Tibial nerve (tissue), 4 donors: ENCODE measurements around the gene RB1. TPM values are rescaled to one million over a fixed set of nuclear protein-coding genes. Genes with fewer than 3 reads are reported as not detected.
"Not testable (repeated sequence)": the region's sequence is repeated elsewhere in the genome, so short reads cannot be mapped to it uniquely, and the experiment has no call there.

ENCODE experiments used
- DNase-seq, 2 donors: peaks; one replicate each; pipeline ENCODE4 v3.0.0-alpha.2; 2019; ENCODE audit warnings: low spot score in 2 of 2
- H3K27ac ChIP-seq, 4 donors: fragments of 200-600 bp; sonication (generic) in 3 of 4; one replicate each; pipeline ENCODE4 v1.5.1; 2017 to 2019; ENCODE audit warnings: mild to moderate bottlenecking in 1 of 4
- H3K27me3 ChIP-seq, 2 donors: fragments of 200-600 bp; sonication (generic) in 1 of 2; one replicate each; pipeline versions ENCODE4 v1.5.1 to v1.6.0; 2017 to 2019
- H3K36me3 ChIP-seq, 3 donors: fragments of 200-600 bp; sonication (generic); one replicate each; pipeline ENCODE4 v1.5.1; 2018 to 2019
- H3K4me1 ChIP-seq, 4 donors: fragments of 200-600 bp; sonication (generic) in 3 of 4; one replicate each; pipeline ENCODE4 v1.5.1; 2017 to 2019
- H3K4me3 ChIP-seq, 4 donors: fragments of 200-600 bp; sonication (generic) in 3 of 4; one replicate each; pipeline ENCODE4 v1.5.1; 2017 to 2019; ENCODE audit warnings: mild to moderate bottlenecking in 1 of 4, moderate library complexity in 1 of 4
- H3K9me3 ChIP-seq, 4 donors: fragments of 200-600 bp; sonication (generic) in 3 of 4; one replicate each; pipeline ENCODE4 v1.5.1; 2017 to 2019
- EP300 ChIP-seq, 2 donors: sonication (generic); formaldehyde crosslinking; IDR thresholded peaks; one replicate each; pipeline ENCODE4 v1.6.1; 2017; ENCODE audit warnings: antibody characterized with exemption in 2 of 2, mild to moderate bottlenecking in 1 of 2
- POLR2A ChIP-seq, 2 donors: fragments of 450-650 bp; IDR thresholded peaks; one replicate each; pipeline ENCODE4 v1.6.1; 2017; ENCODE audit warnings: antibody characterized with exemption in 2 of 2, mild to moderate bottlenecking in 2 of 2, moderate library complexity in 2 of 2
- WGBS, 2 donors: methylation state at CpG; one replicate each; pipeline ENCODE4 v1.1.5; 2018; 5-methylcytosine and 5-hydroxymethylcytosine counted together
- total RNA-seq, 4 donors: library from RNA; depleted of rRNA; stranded (reverse); fragments of >200 nt; gene quantifications; one replicate each; pipeline ENCODE4 v1.1.0, GENCODE V29; 2016
- TF ChIP-seq, protein P1 (sequence below), 5 experiments: fragments of 200-600 bp in 3 of 5; fragments of 450-650 bp in 2 of 5; sonication (generic) in 3 of 5; IDR thresholded peaks; one replicate each; pipeline ENCODE4 v1.5.1; 2016 to 2019; ENCODE audit warnings: antibody characterized with exemption in 5 of 5, mild to moderate bottlenecking in 3 of 5, moderate library complexity in 2 of 5

RB1 gene
- total RNA-seq, 4 donors from 2014 or later, result 31.0 to 59.7 (median 45.1) TPM

DNA sequence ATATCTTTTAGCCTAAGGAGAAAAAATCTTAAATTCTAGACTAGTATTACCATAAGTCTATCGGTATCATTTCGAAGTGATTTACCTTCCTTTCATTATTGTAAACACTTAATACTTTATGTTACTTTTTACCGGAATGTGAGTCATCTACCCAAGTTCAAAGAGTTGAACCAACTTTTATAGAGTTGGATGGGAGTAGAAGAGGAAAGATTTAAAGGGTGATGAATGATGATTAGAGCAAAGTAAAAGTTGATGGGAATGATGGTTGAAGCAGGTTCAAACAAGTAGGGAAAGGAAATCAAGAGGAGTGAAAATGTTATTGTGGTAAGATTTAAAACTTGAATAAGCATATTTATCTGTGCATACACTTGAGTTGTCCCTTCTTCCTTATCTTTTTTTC lies 120.7 kb downstream of the RB1 start:
- Histone ChIP-seq H3K27me3 (no peaks in the 10 kb centered on the region), H3K4me1 (peaks cover 0 to 4% (median 1%) of the 10 kb centered on the region in 4 donors), H3K9me3 (peaks cover 0 to 12% (median 0%) of the 10 kb centered on the region in 4 donors), H3K27ac (no peak overlapping the region), H3K36me3 (peaks cover 0 to 5% (median 0%) of the 10 kb centered on the region in 3 donors), H3K4me3 (no peak overlapping the region)
- 84 to 86% methylated on average over 3 of the region's 3 CpGs for WGBS, 2 donors
- DNase-seq, result no peak
- no peak for TF ChIP-seq POLR2A (IDR thresholded peaks at IDR 0.05)
- TF ChIP-seq, protein P1, sequence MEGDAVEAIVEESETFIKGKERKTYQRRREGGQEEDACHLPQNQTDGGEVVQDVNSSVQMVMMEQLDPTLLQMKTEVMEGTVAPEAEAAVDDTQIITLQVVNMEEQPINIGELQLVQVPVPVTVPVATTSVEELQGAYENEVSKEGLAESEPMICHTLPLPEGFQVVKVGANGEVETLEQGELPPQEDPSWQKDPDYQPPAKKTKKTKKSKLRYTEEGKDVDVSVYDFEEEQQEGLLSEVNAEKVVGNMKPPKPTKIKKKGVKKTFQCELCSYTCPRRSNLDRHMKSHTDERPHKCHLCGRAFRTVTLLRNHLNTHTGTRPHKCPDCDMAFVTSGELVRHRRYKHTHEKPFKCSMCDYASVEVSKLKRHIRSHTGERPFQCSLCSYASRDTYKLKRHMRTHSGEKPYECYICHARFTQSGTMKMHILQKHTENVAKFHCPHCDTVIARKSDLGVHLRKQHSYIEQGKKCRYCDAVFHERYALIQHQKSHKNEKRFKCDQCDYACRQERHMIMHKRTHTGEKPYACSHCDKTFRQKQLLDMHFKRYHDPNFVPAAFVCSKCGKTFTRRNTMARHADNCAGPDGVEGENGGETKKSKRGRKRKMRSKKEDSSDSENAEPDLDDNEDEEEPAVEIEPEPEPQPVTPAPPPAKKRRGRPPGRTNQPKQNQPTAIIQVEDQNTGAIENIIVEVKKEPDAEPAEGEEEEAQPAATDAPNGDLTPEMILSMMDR (IDR thresholded peaks at IDR 0.05), result no peak
- TF ChIP-seq EP300 (IDR thresholded peaks at IDR 0.05), result no peak

DNA sequence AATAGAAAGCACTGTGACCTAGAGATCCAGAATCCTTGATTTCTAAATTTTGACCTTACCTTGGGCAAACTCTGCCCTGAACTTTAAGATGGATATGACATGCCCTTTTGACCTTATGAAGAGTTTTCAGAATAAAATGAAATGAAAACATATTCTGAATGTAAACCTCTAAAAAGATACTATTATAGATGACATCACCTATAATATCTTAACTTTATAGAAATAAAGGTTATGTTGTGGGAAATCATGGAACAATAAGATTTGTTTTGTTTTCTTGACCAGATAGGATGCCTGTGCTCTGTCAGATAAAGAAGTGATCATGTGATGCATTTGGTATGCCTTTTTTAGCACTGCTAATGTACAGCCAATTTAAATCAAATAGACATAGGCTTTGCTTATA lies 122.5 kb downstream of the RB1 start:
- H3K27ac ChIP-seq, result no peak overlapping the region
- TF ChIP-seq EP300 (IDR thresholded peaks at IDR 0.05) (no peak), POLR2A (IDR thresholded peaks at IDR 0.05) (no peak)
- TF ChIP-seq, protein P1 (IDR thresholded peaks at IDR 0.05), result no peak
- no peak overlapping the region for H3K4me3 ChIP-seq
- no peak for DNase-seq
- peaks cover 0 to 5% (median 0%) of the 10 kb centered on the region in 3 donors for H3K36me3 ChIP-seq
- peaks cover 0 to 3% (median 0%) of the 10 kb centered on the region in 4 donors for H3K9me3 ChIP-seq
- H3K27me3 ChIP-seq, result no peaks in the 10 kb centered on the region
- peaks cover 0 to 18% (median 2%) of the 10 kb centered on the region in 4 donors for H3K4me1 ChIP-seq

DNA sequence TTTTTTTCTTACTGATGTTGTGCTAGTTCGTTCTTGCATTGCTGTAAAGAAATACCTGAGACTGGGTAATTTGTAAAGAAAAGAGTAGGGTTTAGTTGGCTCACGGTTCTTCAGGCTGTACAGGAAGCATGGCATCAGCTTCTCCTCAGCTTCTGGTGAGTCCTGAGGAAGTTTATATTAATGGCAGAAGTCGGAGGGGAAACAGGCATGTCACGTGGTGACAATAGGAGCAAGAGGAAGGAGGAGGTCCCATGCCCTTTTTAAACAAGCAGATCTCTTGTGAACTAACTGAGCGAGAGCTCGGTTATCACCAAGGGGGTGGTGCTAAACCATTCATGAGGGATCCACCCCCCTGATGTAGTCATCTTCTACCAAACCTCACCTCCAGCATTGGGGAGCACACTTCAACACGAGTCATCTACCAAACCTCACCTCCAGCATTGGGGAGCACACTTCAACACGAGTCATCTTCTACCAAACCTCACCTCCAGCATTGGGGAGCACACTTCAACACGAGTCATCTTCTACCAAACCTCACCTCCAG lies 123.3 kb downstream of the RB1 start:
- not testable (repeated sequence) for H3K27ac ChIP-seq, H3K4me3 ChIP-seq, H3K36me3 ChIP-seq, DNase-seq, H3K9me3 ChIP-seq, H3K27me3 ChIP-seq
- peaks cover 0 to 26% (median 5%) of the 10 kb centered on the region in 4 donors for H3K4me1 ChIP-seq
- 77 to 87% methylated on average over 8 to 9 of the region's 9 CpGs for WGBS, 2 donors

DNA sequence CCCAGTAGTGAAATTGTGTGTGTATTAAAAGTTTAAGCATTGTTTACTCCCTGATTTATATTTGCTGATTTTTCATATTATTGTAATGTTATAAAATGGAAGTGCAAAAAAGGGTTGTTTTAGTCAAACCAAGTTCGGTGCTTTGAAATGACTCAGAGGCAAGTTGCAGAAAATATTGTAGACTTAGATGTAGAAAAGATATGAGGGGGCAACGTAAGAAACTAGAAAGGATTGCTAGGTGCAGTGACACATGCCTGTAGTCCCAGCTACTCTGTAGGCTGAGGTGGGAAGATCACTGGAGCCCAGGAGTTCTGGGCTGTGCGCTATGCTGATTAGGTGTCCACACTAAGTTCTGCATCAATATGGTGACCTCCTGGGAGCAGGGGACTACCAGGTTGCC lies 125.5 kb downstream of the RB1 start:
- H3K4me1 ChIP-seq, result peaks cover 5 to 44% (median 11%) of the 10 kb centered on the region in 4 donors
- H3K27ac ChIP-seq, result no peak overlapping the region
- no peaks in the 10 kb centered on the region for H3K9me3 ChIP-seq
- no peak overlapping the region for H3K4me3 ChIP-seq
- DNase-seq, result no peak
- TF ChIP-seq, protein P1 (IDR thresholded peaks at IDR 0.05), result no peak
- TF ChIP-seq POLR2A (IDR thresholded peaks at IDR 0.05) (no peak), EP300 (IDR thresholded peaks at IDR 0.05) (no peak)
- H3K27me3 ChIP-seq, result no peaks in the 10 kb centered on the region
- WGBS, 2 donors, result 85 to 92% methylated on average over 3 of the region's 3 CpGs
- peaks cover 0 to 5% (median 0%) of the 10 kb centered on the region in 3 donors for H3K36me3 ChIP-seq

DNA sequence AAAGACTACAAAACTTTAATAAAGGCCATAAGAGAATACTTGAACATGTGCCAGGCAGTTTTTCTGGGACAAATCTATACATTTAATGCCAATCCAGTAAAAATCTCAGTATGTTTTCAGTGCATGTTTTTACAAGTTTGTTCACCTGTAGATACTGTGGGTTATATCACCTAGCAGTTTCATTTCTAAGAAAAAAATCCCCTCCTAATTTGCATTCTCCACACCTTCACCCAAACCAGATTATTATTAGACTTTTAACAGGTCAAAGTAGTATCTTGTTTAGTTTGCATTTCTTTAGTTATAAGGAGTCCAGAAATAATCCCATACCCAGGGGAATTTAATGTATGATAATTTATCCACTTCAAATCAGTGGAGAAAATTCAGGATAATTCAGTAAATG lies 126.3 kb downstream of the RB1 start:
- no peak for DNase-seq
- Histone ChIP-seq H3K27me3 (no peaks in the 10 kb centered on the region), H3K27ac (no peak overlapping the region), H3K36me3 (peaks cover 0 to 5% (median 0%) of the 10 kb centered on the region in 3 donors), H3K9me3 (no peaks in the 10 kb centered on the region), H3K4me1 (peaks cover 5 to 44% (median 11%) of the 10 kb centered on the region in 4 donors), H3K4me3 (no peak overlapping the region)
- TF ChIP-seq, protein P1 (IDR thresholded peaks at IDR 0.05), result no peak
- TF ChIP-seq EP300 (IDR thresholded peaks at IDR 0.05), result no peak
- no peak for TF ChIP-seq POLR2A (IDR thresholded peaks at IDR 0.05)
